ENCODE results near the gene ACBD7. TPM values are rescaled to one million over a fixed set of nuclear protein-coding genes. Genes with fewer than 3 reads are reported as not detected.

Gene ACBD7
- total RNA-seq, result 0.40 and 1.9 TPM in 2 replicates

GRCh38 chr10:15088428-15089261, at the start of gene ACBD7:
TSS of gene ACBD7 (minus strand) at chr10:15088776. CDS start at chr10:15088728, 48 bp downstream.

GRCh38 chr10:15097011-15097812, 8.6 kb upstream of the ACBD7 start, which contains the start of gene RPP38:
TSS of gene RPP38 (plus strand) at chr10:15097355. CDS start at chr10:15103315, 5,960 bp downstream.

GRCh38 chr10:15043674-15044073, 44.9 kb downstream of the ACBD7 start, which contains the start of gene OLAH:
TSS of gene OLAH (plus strand) at chr10:15043943. CDS start at chr10:15047289, 3,346 bp downstream.

Other genes with a start within 250 kb of the ACBD7 start
- gene SUV39H2, start 209.9 kb downstream of the ACBD7 start, total RNA-seq, result 6.0 and 13.4 TPM in 2 replicates
- 4.6 and 5.7 TPM in 2 replicates for gene DCLRE1C, start 134.7 kb downstream of the ACBD7 start, total RNA-seq
- gene MEIG1, start 129.4 kb downstream of the ACBD7 start, total RNA-seq, result not detected in 2 replicates
- gene OLAH, start 44.8 kb downstream of the ACBD7 start, total RNA-seq, result 0.65 TPM in 1 of 2 replicates, not detected in the other
- 15.4 and 15.8 TPM in 2 replicates for gene RPP38, start 8.6 kb upstream of the ACBD7 start, total RNA-seq
- 14.4 and 19.1 TPM in 2 replicates for gene NMT2, start 79.9 kb upstream of the ACBD7 start, total RNA-seq